ENCODE measurements around the gene FCHO1.
"Not testable (repeated sequence)": the region's sequence is repeated elsewhere in the genome, so short reads cannot be mapped to it uniquely, and the experiment has no call there.

FCHO1 gene

GRCh38 chr19:17764348-17764747, 13.1 kb downstream of the FCHO1 start:
- no peak for DNase-seq

DNA sequence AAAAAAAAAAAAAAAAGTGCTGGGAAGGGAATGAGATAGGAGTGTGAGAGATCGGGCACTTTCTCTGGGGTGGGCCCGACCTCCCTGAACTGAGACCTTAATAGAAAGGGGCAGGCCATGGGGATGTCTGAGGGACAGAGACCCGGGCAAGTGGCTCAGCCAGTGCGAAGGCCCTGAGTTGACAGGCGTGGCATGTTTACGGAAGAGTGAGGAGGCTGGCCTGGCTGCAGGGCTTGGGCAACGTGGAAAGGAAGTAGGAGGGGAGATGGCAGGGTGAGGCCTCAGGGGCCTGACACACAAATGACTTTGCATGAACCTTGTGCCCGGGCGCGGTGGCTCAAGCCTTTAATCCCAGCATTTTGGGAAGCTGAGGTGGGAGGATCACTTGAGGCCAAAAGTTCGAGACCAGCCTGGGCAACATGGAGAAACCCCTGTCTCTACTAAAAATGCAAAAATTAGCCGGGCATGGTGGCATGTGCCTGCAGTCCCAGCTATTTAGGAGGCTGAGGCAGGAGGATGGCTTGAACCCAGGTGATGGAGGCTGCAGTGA, 13.9 kb downstream of the FCHO1 start:
- DNase-seq = no peak

DNA sequence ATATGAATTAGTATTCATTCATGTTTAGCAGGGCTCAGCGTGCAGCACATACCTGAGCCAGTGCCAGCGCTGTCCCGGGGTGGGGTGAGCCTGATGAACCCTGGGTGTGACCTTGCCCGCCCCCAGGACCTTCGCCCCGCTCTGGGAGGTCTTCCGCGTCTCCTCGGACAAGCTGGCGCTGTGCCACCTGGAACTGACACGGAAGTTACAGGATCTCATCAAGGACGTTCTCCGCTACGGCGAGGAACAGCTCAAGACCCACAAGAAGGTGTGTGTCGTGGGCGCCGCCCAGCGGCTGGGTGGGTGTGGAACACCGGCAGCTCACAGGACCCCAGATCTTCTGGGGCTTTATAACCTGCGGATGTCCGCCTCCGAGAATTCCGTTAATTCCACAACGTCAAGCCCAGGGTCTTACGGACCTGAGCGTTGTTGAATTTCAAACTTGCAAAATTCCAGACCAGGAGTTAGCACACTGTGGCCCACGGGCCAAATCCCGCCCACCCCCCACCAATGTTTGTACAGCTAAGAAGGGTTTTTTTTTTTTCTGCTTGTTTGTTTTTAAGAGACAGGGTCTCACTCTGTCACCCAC, 15.4 kb downstream of the FCHO1 start:
- peak in 1 of 3 experiments; percentile 73 for DNase-seq

DNA sequence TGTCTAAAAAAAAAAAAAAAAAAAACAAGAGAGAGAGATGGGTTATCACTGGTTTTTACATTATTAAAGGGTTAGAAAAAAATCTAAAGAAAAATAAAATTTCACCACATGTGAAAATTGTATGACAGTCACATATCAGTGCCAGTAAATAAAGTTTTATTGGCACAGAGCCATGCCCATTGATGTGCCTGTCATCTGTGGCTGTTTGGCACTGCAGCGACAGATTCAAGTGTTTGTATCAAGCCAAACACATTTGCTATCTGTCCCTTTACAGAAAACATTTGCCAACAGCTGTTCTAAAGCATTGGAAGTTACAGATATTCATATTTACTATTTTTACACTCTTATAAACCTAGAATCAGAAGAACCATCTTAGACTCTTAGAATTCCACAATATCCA, 16.3 kb downstream of the FCHO1 start:
- no peak for DNase-seq

DNA sequence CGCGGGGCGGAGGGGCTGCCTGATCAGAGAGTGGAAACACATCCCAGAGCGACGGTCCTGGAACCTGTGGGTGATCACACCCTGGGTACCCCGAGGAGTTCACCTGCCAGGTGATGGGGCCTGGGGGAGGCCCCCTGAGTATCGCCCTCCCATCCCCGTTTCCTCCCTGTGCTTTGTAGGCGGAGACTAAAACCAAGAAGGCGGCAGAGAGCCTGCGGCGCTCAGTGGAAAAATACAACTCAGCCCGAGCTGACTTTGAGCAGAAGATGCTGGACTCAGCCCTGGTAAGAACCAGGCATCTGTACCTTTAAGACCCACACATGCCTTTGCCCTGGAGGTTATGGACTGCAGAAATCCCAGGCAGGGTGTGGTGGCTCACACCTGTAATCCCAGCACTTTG, 19.3 kb downstream of the FCHO1 start:
- no peak for DNase-seq

- DNase-seq = no peak
Measured at GRCh38 chr19:17772172-17772571, 20.9 kb downstream of the FCHO1 start.

DNA sequence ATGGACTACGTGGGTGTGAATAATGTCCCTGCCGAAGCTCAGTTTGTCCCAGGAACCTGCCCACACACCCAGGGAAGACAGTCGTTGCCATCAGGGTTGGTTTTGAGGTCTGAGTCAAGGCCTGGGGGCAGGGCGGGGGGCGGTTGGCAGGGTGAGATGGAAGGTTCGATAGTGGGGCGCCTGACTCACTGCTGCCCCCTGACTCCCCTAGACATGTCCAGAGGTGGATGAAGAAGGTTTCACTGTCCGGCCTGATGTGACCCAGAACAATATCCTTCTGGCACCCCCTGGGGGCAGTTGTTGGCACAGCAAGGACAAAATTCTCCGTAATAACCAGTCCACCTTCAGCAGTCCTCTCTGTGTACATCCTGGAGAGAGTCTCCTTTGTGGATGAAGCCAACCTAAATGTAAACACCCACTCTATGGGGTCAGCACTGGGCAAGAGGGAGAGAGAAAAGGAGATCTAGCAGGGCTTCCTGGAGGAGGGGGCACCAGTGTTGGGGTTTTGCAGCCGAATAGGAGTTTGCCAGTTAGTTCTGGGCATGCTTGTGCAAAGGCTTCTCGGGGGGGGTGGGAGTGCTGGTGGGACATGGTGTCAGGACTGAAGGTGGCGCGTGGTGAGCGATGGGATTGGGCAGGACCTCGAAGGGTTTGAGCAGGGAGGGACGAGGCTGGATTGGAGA, 24.1 kb downstream of the FCHO1 start:
- peak in 1 of 3 experiments; percentile 20 for DNase-seq

- DNase-seq = no peak
Measured at GRCh38 chr19:17775991-17776803, 24.9 kb downstream of the FCHO1 start.

GRCh38 chr19:17777840-17778239, 26.6 kb downstream of the FCHO1 start:
- DNase-seq = not testable (repeated sequence)

DNA sequence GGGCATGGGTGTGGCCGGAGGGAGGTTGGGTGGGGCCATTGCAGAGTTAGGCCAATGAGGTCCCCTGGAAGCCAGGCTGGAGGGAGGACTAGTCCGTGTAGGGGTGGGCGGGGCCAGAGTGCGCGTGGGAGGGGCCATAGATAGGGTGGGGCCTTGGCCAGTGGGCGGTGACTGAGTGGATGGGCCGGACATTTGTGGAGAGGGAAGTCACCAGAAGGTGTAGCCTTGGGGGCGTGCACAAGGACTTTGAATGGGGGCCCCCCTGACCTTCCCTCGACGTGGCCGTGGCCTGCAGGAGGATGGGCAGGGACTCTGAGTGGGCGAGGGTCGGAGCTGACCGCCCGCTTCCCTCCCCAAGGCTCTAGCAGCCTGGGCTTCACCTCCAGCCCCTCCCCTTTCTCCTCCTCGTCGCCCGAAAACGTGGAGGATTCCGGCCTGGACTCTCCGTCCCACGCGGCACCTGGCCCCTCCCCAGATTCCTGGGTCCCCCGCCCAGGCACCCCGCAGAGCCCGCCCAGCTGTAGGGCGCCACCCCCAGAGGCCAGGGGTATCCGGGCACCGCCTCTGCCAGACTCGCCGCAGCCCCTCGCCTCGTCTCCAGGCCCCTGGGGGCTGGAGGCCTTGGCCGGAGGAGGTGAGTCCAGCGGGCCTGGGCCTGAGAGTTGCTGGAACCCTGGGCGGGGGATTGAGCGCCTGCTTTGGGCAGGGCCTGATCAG, 27.1 kb downstream of the FCHO1 start:
- peak; percentile 25 to 68 (median 56) for DNase-seq

GRCh38 chr19:17778968-17779929, 28.0 kb downstream of the FCHO1 start:
- DNase-seq = peak; percentile 1 to 67 (median 61)

GRCh38 chr19:17780781-17781180, 29.5 kb downstream of the FCHO1 start:
- DNase-seq = no peak

DNA sequence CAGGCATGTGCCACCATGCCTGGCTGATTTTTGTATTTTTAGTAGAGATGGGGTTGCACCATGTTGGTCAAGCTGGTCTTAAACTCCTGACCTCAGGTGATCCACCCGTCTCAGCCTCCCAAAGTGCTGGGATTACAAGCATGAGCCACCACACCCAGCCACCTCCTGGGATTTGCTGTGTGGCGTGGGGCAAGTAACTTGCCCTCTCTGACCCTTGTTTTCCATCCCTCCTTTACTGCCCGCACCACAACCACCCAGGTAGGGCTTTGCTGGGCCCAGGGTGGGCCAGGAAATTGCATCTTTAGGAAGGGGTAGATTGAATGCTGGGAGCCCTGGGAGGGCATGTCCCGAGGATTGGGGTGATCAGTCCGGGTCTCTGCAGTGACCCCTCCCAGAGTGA, 32.4 kb downstream of the FCHO1 start:
- not testable (repeated sequence) for DNase-seq

GRCh38 chr19:17784201-17785008, 33.1 kb downstream of the FCHO1 start:
- peak; percentile 49 to 80 (median 64) for DNase-seq

- DNase-seq = no peak
Measured at GRCh38 chr19:17787274-17787913, 36.1 kb downstream of the FCHO1 start.

GRCh38 chr19:17788632-17789031, 37.4 kb downstream of the FCHO1 start:
- no peak for DNase-seq

DNA sequence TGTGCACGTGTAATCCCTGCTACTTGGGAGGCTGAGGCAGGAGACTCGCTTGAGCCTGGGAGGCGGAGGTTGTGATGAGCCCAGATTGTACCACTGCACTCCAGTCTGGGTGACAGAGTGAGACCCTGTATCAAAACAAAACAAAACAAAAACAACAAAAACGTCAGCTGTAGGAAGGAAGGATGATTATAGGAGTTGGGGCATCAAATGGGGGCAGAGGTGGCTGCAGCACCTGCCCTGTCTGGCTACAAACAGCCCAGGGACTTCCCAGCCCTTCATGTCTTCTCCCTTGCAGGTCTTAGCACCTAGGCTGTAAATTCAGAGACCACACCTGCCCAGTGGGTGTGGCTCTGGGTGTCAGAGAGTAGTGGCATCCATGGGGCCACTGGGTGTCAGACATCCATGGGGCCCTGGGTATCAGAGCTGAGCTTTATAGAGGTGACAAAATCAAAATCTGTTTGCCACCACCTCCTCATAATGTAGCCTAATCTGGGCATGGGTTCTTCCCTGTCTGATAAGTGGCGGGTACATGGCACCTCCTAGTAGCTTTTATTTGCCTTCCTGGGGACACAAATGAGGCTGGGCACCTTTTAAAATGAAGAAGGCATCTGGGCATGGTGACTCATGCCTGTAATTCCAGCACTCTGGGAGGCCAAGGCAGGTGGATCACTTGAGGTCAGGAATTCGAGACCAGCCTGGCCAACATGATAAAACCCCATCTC, 38.9 kb downstream of the FCHO1 start:
- DNase-seq = peak in 1 of 3 experiments; percentile 41

DNA sequence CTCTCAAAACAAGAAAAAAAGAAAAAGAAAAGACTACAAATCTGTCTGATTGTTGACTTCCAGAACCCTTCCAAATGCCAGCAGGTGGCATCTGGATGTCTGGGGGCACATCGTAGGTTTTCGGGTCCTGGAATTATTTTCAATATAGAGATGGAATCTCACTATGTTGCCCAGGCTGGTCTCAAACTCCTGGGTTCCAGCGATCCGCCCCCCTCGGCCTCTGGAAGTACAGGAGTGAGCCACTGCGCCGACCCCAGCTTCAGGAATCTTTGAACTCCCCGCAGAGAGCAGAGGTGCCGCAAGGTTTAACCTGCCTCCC, 43.1 kb downstream of the FCHO1 start:
- DNase-seq = no peak

GRCh38 chr19:17794731-17795494, 43.6 kb downstream of the FCHO1 start, which contains the start of gene B3GNT3:
B3GNT3 (plus strand) TSS chr19:17795138; CDS start chr19:17807808, 12,670 bp downstream.
- peak in 2 of 3 experiments; percentile 21 to 37 for DNase-seq
